ENCODE data around the gene ETNPPL.

GRCh38 chr4:108714880-108715279, 48.0 kb downstream of the ETNPPL start:
- TF ChIP-seq ZNF274 (IDR thresholded peaks at IDR 0.05; ENCODE audit: low read depth, low read length) (no peak), SUZ12 (IDR thresholded peaks at IDR 0.05; ENCODE audit: extremely low read depth, insufficient read depth, insufficient read length) (no peak)
